ENCODE results near the gene PPM1E.

- TF ChIP-seq POLR2A (IDR thresholded peaks at IDR 0.05; ENCODE audit: low read depth, low read length) (no peak), CHD1 (IDR thresholded peaks at IDR 0.05; ENCODE audit: low read depth, low read length) (no peak), BHLHE40 (IDR thresholded peaks at IDR 0.05; ENCODE audit: low read depth, low read length) (no peak)
- TF ChIP-seq, protein P1, sequence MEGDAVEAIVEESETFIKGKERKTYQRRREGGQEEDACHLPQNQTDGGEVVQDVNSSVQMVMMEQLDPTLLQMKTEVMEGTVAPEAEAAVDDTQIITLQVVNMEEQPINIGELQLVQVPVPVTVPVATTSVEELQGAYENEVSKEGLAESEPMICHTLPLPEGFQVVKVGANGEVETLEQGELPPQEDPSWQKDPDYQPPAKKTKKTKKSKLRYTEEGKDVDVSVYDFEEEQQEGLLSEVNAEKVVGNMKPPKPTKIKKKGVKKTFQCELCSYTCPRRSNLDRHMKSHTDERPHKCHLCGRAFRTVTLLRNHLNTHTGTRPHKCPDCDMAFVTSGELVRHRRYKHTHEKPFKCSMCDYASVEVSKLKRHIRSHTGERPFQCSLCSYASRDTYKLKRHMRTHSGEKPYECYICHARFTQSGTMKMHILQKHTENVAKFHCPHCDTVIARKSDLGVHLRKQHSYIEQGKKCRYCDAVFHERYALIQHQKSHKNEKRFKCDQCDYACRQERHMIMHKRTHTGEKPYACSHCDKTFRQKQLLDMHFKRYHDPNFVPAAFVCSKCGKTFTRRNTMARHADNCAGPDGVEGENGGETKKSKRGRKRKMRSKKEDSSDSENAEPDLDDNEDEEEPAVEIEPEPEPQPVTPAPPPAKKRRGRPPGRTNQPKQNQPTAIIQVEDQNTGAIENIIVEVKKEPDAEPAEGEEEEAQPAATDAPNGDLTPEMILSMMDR (conservative IDR thresholded peaks at IDR 0.05; ENCODE audit: low read depth, low read length): no peak
Measured at GRCh38 chr17:59002848-59003247, 247.2 kb downstream of the PPM1E start.

Measured in IMR-90 (cell line).